HG02852 (cell line): ENCODE results near the gene SLC8A1.

Experiments used
- ATAC-seq: cut with Tn5 transposase; IDR thresholded peaks from one replicate; pipeline ENCODE4 v1.9.1; 2021; ENCODE audit warnings: mild to moderate bottlenecking, moderate library complexity; ENCODE audit not compliant: unreplicated experiment

Gene SLC8A1

GRCh38 chr2:40321016-40321623 lies 130.8 kb downstream of the SLC8A1 start:
- peak; percentile 87 for ATAC-seq

- ATAC-seq, result no peak
These were observed 133.0 kb downstream of the SLC8A1 start for GRCh38 chr2:40318921-40319320.

- ATAC-seq, result no peak
These were observed 134.1 kb downstream of the SLC8A1 start for GRCh38 chr2:40317761-40318160.

- ATAC-seq, result no peak
These were observed 134.8 kb downstream of the SLC8A1 start for GRCh38 chr2:40317046-40317445.

- no peak for ATAC-seq
These were observed 135.3 kb downstream of the SLC8A1 start for GRCh38 chr2:40316620-40317019.

GRCh38 chr2:40315683-40316082 lies 136.2 kb downstream of the SLC8A1 start:
- no peak for ATAC-seq

- no peak for ATAC-seq
These were observed 140.9 kb downstream of the SLC8A1 start for GRCh38 chr2:40311026-40311425.

- ATAC-seq, result no peak
These were observed 141.6 kb downstream of the SLC8A1 start for GRCh38 chr2:40310303-40310702.

- ATAC-seq, result no peak
These were observed 147.6 kb downstream of the SLC8A1 start for GRCh38 chr2:40304340-40304739.

- no peak for ATAC-seq
These were observed 148.1 kb downstream of the SLC8A1 start for GRCh38 chr2:40303746-40304145.

- no peak for ATAC-seq
These were observed 149.1 kb downstream of the SLC8A1 start for GRCh38 chr2:40302751-40303325.

- ATAC-seq, result no peak
These were observed 151.5 kb downstream of the SLC8A1 start for GRCh38 chr2:40300391-40300790.

GRCh38 chr2:40299781-40300180 lies 152.1 kb downstream of the SLC8A1 start:
- no peak for ATAC-seq

GRCh38 chr2:40299173-40299572 lies 152.7 kb downstream of the SLC8A1 start:
- no peak for ATAC-seq

- no peak for ATAC-seq
These were observed 153.9 kb downstream of the SLC8A1 start for GRCh38 chr2:40298026-40298425.

GRCh38 chr2:40292291-40292690 lies 159.6 kb downstream of the SLC8A1 start:
- ATAC-seq, result no peak

- ATAC-seq, result no peak
These were observed 162.0 kb downstream of the SLC8A1 start for GRCh38 chr2:40289771-40290404.

- no peak for ATAC-seq
These were observed 164.1 kb downstream of the SLC8A1 start for GRCh38 chr2:40287773-40288172.

- ATAC-seq, result no peak
These were observed 164.7 kb downstream of the SLC8A1 start for GRCh38 chr2:40287195-40287594.

- no peak for ATAC-seq
These were observed 165.2 kb downstream of the SLC8A1 start for GRCh38 chr2:40286721-40287120.

- ATAC-seq, result no peak
These were observed 166.5 kb downstream of the SLC8A1 start for GRCh38 chr2:40285391-40285790.

GRCh38 chr2:40284797-40285196 lies 167.1 kb downstream of the SLC8A1 start:
- no peak for ATAC-seq
